Thoracic aorta (tissue), 2 donors: Measurements from ENCODE around the gene SLC49A4. TPM values are rescaled to one million over a fixed set of nuclear protein-coding genes. Genes with fewer than 3 reads are reported as not detected.

Experiments used
- ATAC-seq: fragments of 150-250 bp; one replicate; pipeline ENCODE4 v1.8.0; 2017; ENCODE audit warnings: low read depth; ENCODE audit not compliant: insufficient number of reproducible peaks, low FRiP score
- DNase-seq: peaks from one replicate; pipeline ENCODE4 v3.0.0-alpha.2; 2020; ENCODE audit warnings: low spot score
- H3K27ac ChIP-seq, 2 donors: fragments of 200-600 bp; sonication (generic); 1 replicate in 1 of 2; 2 replicates in 1 of 2; pipeline ENCODE4 v1.5.1; 2016; ENCODE audit warnings: mild to moderate bottlenecking in 2 of 2, moderate library complexity in 2 of 2
- H3K27me3 ChIP-seq: fragments of 200-600 bp; sonication (generic); replicated peaks from 2 replicates; pipeline ENCODE4 v1.6.0; 2016; ENCODE audit warnings: mild to moderate bottlenecking; ENCODE audit not compliant: insufficient read depth
- H3K36me3 ChIP-seq: fragments of 200-600 bp; sonication (generic); one replicate; pipeline ENCODE4 v1.5.1; 2016
- H3K4me1 ChIP-seq, 2 donors: fragments of 200-600 bp; sonication (generic); 1 replicate in 1 of 2; 2 replicates in 1 of 2; pipeline versions ENCODE4 v1.5.1 to v1.6.0; 2016; ENCODE audit warnings: low read depth in 2 of 2, mild to moderate bottlenecking in 1 of 2; ENCODE audit not compliant: control insufficient read depth in 1 of 2
- H3K4me3 ChIP-seq: fragments of 200-600 bp; sonication (generic); 2 replicates; pipeline ENCODE4 v1.5.1; 2016; ENCODE audit warnings: mild to moderate bottlenecking
- H3K9me3 ChIP-seq: fragments of 200-600 bp; sonication (generic); 2 replicates; pipeline ENCODE4 v1.5.1; 2016
- CTCF ChIP-seq: fragments of 200-600 bp; sonication (generic); IDR thresholded peaks from one replicate; pipeline ENCODE4 v1.5.1; 2019; ENCODE audit warnings: antibody characterized with exemption
- total RNA-seq, 2 donors: library from RNA; depleted of rRNA; stranded (reverse); fragments of >200 nt; gene quantifications; one replicate each; pipeline versions ENCODE4 v1.1.0 to v1.2.3, GENCODE V29; 2016

SLC49A4 gene
- total RNA-seq, 2 donors from 2014 or later, result 17.4 to 20.0 TPM

DNA sequence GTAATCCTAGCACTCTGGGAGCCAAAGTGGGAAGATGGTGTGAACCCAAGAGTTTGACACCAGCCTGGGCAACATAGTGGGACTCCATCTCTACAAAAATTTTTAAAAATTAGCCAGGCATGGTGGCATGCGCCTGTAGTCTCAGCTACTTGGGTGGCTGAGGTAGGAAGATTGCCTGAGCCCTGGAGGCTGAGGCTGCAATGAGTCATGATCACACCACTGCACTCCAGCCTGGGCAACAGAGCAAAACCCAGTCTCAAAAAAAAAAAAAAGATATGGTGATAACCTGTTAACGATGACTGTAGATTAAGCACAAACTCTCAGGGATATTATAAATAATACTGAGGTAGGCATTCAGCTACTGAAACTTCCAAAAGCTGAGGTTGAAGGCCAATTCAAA is 107.5 kb downstream of the SLC49A4 start:
- H3K4me3 ChIP-seq, result no peak overlapping the region
- H3K27ac ChIP-seq, result no peak overlapping the region
- peaks cover 3% of the 10 kb centered on the region for H3K9me3 ChIP-seq
- no peaks in the 10 kb centered on the region for H3K27me3 ChIP-seq
- TF ChIP-seq CTCF, result no peak
- H3K4me1 ChIP-seq, result no peaks in the 10 kb centered on the region
- ATAC-seq, result no peak
- DNase-seq, result no peak
- no peaks in the 10 kb centered on the region for H3K36me3 ChIP-seq

DNA sequence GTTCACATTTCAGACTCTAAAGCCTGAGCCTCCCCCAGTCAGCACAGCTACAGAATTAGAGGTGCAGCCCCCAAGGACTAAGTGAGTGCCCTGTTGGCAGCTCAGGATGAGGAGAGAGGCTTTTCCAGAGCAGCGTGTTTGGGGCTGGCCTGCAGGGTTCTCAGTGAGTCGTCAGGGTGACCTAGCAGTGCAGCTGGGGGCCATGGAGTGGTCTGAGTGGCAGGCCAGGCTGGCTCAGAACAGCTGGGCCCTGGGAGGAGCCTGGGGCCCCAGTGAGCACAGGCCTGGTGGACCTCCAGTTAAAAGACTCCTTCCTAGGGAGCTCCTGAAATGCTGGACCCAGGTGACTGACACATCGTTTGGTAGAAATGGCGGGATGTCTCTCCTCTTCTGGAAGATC is 108.3 kb downstream of the SLC49A4 start:
- no peak overlapping the region for H3K4me3 ChIP-seq

DNA sequence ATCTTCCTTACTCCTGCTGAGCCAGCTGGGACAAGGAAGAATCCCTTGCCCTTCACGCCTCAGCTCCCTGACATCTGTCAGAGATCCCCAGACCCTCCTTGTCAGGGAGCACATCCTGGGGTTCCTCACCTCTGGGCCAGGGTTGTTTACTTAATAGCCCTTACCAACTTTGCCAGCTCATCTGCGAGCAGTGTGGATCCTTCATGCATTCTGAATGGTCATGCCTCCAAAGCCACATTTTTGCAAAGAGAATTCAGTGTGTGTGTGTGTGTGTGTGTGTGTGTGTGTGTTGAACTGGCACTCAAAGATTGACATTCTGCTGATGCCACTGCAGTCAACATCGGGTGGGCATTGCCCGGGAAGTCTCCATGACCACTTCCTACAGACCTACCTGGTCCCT is 112.6 kb downstream of the SLC49A4 start:
- no peaks in the 10 kb centered on the region for H3K36me3 ChIP-seq
- no peaks in the 10 kb centered on the region for H3K4me1 ChIP-seq
- TF ChIP-seq CTCF, result no peak
- H3K9me3 ChIP-seq, result peaks cover 3% of the 10 kb centered on the region
- H3K27ac ChIP-seq, result no peak overlapping the region
- ATAC-seq (no peak), DNase-seq (no peak)
- no peaks in the 10 kb centered on the region for H3K27me3 ChIP-seq
- H3K4me3 ChIP-seq, result no peak overlapping the region

More for the DNA sequence above, 108.3 kb downstream of the SLC49A4 start:
- H3K27ac ChIP-seq, result no peak overlapping the region
- no peak for ATAC-seq
- H3K27me3 ChIP-seq, result no peaks in the 10 kb centered on the region
- no peaks in the 10 kb centered on the region for H3K4me1 ChIP-seq
- H3K9me3 ChIP-seq, result peaks cover 3% of the 10 kb centered on the region
- H3K36me3 ChIP-seq, result no peaks in the 10 kb centered on the region
- no peak for TF ChIP-seq CTCF
- DNase-seq, result no peak

- DNase-seq (no peak), ATAC-seq (no peak)
- H3K27me3 ChIP-seq, result no peaks in the 10 kb centered on the region
- peaks cover 3% of the 10 kb centered on the region for H3K9me3 ChIP-seq
- no peak overlapping the region for H3K4me3 ChIP-seq
- no peaks in the 10 kb centered on the region for H3K36me3 ChIP-seq
- TF ChIP-seq CTCF, result no peak
- no peaks in the 10 kb centered on the region for H3K4me1 ChIP-seq
- H3K27ac ChIP-seq, result no peak overlapping the region
Measured at GRCh38 chr3:122908251-122908650, 113.4 kb downstream of the SLC49A4 start.

DNA sequence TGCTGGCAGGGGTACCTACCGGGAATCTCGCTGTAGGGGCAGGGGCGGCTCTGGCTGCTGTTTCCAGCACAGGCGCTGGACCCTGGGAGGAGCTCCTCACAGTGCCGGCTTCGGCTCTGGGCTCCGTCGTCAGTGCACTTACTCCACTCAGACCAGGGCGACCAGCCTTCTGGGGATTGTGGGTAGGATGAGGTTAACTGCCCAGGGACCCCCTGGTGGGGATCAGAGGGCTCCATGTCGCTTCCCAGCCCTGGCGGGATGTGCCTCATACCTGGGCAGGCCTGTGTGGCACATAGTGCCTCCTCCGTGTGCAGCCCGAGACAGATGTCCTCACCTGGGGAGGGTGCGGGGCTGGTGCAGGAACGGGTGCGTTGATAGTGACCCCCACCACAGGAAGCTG is 117.0 kb downstream of the SLC49A4 start:
- H3K27ac ChIP-seq, result no peak overlapping the region
- no peaks in the 10 kb centered on the region for H3K36me3 ChIP-seq
- H3K4me3 ChIP-seq, result no peak overlapping the region
- H3K27me3 ChIP-seq, result no peaks in the 10 kb centered on the region
- ATAC-seq (no peak), DNase-seq (no peak)
- TF ChIP-seq CTCF, result no peak
- H3K4me1 ChIP-seq, result no peaks in the 10 kb centered on the region
- H3K9me3 ChIP-seq, result no peaks in the 10 kb centered on the region
